ENCODE measurements around the gene MBP.

MBP gene

GRCh38 chr18:77069482-77069881 is 63.1 kb downstream of the MBP start:
- H3K9ac ChIP-seq (ENCODE audit: low read length) = no peak overlapping the region; the same call in 1 of the 2 replicates
- H4K20me1 ChIP-seq (ENCODE audit: insufficient read depth, low read length) = no peaks in the 10 kb centered on the region
- TF ChIP-seq EZH2 (IDR thresholded peaks at IDR 0.05; ENCODE audit: borderline replicate concordance, low read length) = no peak
- TF ChIP-seq, protein P1, sequence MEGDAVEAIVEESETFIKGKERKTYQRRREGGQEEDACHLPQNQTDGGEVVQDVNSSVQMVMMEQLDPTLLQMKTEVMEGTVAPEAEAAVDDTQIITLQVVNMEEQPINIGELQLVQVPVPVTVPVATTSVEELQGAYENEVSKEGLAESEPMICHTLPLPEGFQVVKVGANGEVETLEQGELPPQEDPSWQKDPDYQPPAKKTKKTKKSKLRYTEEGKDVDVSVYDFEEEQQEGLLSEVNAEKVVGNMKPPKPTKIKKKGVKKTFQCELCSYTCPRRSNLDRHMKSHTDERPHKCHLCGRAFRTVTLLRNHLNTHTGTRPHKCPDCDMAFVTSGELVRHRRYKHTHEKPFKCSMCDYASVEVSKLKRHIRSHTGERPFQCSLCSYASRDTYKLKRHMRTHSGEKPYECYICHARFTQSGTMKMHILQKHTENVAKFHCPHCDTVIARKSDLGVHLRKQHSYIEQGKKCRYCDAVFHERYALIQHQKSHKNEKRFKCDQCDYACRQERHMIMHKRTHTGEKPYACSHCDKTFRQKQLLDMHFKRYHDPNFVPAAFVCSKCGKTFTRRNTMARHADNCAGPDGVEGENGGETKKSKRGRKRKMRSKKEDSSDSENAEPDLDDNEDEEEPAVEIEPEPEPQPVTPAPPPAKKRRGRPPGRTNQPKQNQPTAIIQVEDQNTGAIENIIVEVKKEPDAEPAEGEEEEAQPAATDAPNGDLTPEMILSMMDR (IDR thresholded peaks at IDR 0.05; ENCODE audit: low read length) = no peak
- H2AFZ ChIP-seq (ENCODE audit: low read length) = no peak overlapping the region
- peaks cover 90% of the 10 kb centered on the region for H3K4me1 ChIP-seq (ENCODE audit: insufficient read depth, low read length, severe bottlenecking)
- H3K9me2 ChIP-seq (ENCODE audit: low read depth, low read length) = no peaks in the 10 kb centered on the region
- no peaks in the 10 kb centered on the region for H3F3A ChIP-seq (ENCODE audit: insufficient read depth, low read length)
- no peaks in the 10 kb centered on the region for H3K79me2 ChIP-seq (ENCODE audit: insufficient read depth, low read length)
- H3K36me3 ChIP-seq (ENCODE audit: insufficient read depth, low read length) = peaks cover 44% of the 10 kb centered on the region
- peak overlapping the region; percentile 58 for H3K4me2 ChIP-seq (ENCODE audit: low read length)
- H3K27me3 ChIP-seq (ENCODE audit: insufficient read depth, low read length) = no peaks in the 10 kb centered on the region
- H3K27ac ChIP-seq (ENCODE audit: low read depth, low read length, poor library complexity, severe bottlenecking) = peak overlapping the region; percentile 99
- H3K9me3 ChIP-seq (ENCODE audit: low read length) = no peaks in the 10 kb centered on the region
- H3K4me3 ChIP-seq (ENCODE audit: low read depth, low read length, poor library complexity, severe bottlenecking) = no peak overlapping the region

GRCh38 chr18:77068321-77069312 is 64.0 kb downstream of the MBP start:
- no peak for TF ChIP-seq EZH2 (IDR thresholded peaks at IDR 0.05; ENCODE audit: borderline replicate concordance, low read length)
- TF ChIP-seq, protein P1 (IDR thresholded peaks at IDR 0.05; ENCODE audit: low read length) = peak; percentile 30; the same call in 1 of the 2 replicates
- H3K27ac ChIP-seq (ENCODE audit: low read depth, low read length, poor library complexity, severe bottlenecking) = peak overlapping the region; percentile 99
- no peaks in the 10 kb centered on the region for H3K9me3 ChIP-seq (ENCODE audit: low read length)
- peak overlapping the region; percentile 26 for H3K4me3 ChIP-seq (ENCODE audit: low read depth, low read length, poor library complexity, severe bottlenecking)
- no peaks in the 10 kb centered on the region for H4K20me1 ChIP-seq (ENCODE audit: insufficient read depth, low read length)
- no peaks in the 10 kb centered on the region for H3K9me2 ChIP-seq (ENCODE audit: low read depth, low read length)
- no peaks in the 10 kb centered on the region for H3K79me2 ChIP-seq (ENCODE audit: insufficient read depth, low read length)
- H3K4me1 ChIP-seq (ENCODE audit: insufficient read depth, low read length, severe bottlenecking) = peaks cover 98% of the 10 kb centered on the region
- 0 out of 2 replicates have a peak, but pooled peaks cover 5% of the 10 kb centered on the region for H3F3A ChIP-seq (ENCODE audit: insufficient read depth, low read length)
- H3K36me3 ChIP-seq (ENCODE audit: insufficient read depth, low read length) = peaks cover 53% of the 10 kb centered on the region
- H3K27me3 ChIP-seq (ENCODE audit: insufficient read depth, low read length) = no peaks in the 10 kb centered on the region
- H3K9ac ChIP-seq (ENCODE audit: low read length) = peak overlapping the region; percentile 54
- peak overlapping the region; percentile 58 for H3K4me2 ChIP-seq (ENCODE audit: low read length)
- no peak overlapping the region for H2AFZ ChIP-seq (ENCODE audit: low read length)

DNA sequence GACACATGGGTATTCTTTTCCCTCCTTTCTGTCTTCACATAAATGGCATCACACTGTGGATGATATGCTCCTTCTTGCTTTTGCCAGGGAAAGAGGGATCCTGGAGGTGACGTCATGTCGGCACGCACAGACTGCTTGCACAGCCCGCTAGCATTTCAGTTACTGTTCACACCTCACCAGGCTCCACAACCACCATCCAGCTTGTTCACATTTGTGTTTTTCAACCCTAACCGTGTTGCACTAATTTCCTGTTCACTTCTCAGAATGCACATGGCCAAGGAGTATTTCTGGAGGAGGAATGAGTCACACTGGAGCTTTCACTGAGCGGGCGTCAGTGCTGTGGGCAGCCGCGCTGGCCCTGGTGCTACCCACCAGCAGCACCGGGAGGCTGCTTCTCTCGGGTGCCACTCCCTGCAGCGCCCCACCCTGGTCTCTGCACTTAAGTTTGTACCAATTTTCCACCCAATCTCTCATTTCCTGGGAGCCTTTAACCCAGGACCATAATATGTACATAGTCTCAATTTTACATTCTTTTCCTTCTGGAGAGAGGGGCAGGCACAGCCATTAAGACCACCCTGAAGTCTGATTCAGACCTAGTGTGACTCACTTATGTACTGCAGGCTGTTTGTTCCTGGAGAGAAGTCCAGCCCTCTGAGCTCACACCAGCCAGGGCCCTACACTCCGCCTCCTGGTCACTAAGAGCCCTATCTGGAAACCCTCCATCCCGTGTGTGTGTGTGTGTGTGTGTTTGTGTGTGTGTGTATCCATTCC is 65.1 kb downstream of the MBP start:
- TF ChIP-seq EZH2 (IDR thresholded peaks at IDR 0.05; ENCODE audit: borderline replicate concordance, low read length) = no peak
- TF ChIP-seq, protein P1 (IDR thresholded peaks at IDR 0.05; ENCODE audit: low read length) = peak; percentile 48; the same call in 1 of the 2 replicates
- Histone ChIP-seq H3K4me3 (ENCODE audit: low read depth, low read length, poor library complexity, severe bottlenecking) (no peak overlapping the region), H3K79me2 (ENCODE audit: insufficient read depth, low read length) (no peaks in the 10 kb centered on the region), H3K9me2 (ENCODE audit: low read depth, low read length) (no peaks in the 10 kb centered on the region), H3K9ac (ENCODE audit: low read length) (peak overlapping the region; percentile 54; the same call in 1 of the 2 replicates), H3F3A (ENCODE audit: insufficient read depth, low read length) (peaks cover 5% of the 10 kb centered on the region; the same call in 1 of the 2 replicates), H3K4me1 (ENCODE audit: insufficient read depth, low read length, severe bottlenecking) (peaks cover 100% of the 10 kb centered on the region), H3K27ac (ENCODE audit: low read depth, low read length, poor library complexity, severe bottlenecking) (peak overlapping the region; percentile 99), H3K9me3 (ENCODE audit: low read length) (no peaks in the 10 kb centered on the region), H4K20me1 (ENCODE audit: insufficient read depth, low read length) (no peaks in the 10 kb centered on the region), H3K36me3 (ENCODE audit: insufficient read depth, low read length) (peaks cover 56% of the 10 kb centered on the region), H3K27me3 (ENCODE audit: insufficient read depth, low read length) (no peaks in the 10 kb centered on the region), H3K4me2 (ENCODE audit: low read length) (peak overlapping the region; percentile 58; the same call in 1 of the 2 replicates), H2AFZ (ENCODE audit: low read length) (no peak overlapping the region)
